CD4-positive, alpha-beta memory T cell (primary cell): ENCODE data around the gene RAPGEF2. TPM values are rescaled to one million over a fixed set of nuclear protein-coding genes. Genes with fewer than 3 reads are reported as not detected.

ENCODE experiments used
- CTCF ChIA-PET: fragments of 350-600 bp; sonication (Branson Sonifier 250); formaldehyde crosslinking; loops from one replicate; lab custom pipeline; 2021; ENCODE audit warnings: inconsistent platforms; ENCODE audit not compliant: partially characterized antibody; lab: Charles Lee
- POLR2A ChIA-PET: fragments of 350-600 bp; sonication (Branson Sonifier 250); formaldehyde crosslinking; loops from one replicate; lab custom pipeline; 2021; ENCODE audit not compliant: partially characterized antibody; lab: Charles Lee
- DNase-seq, 5 donors: peaks; one replicate each; pipeline versions ENCODE4 v3.0.0 to v3.0.0-alpha.2; 2020 to 2022; ENCODE audit warnings: mixed read lengths in 1 of 5
- H3K27ac ChIP-seq: one replicate; pipeline ENCODE4 v1.7.0; 2013; ENCODE audit warnings: low read depth, low read length
- H3K27me3 ChIP-seq: 2 replicates; pipeline ENCODE4 v1.7.0; 2013; ENCODE audit warnings: mild to moderate bottlenecking, low read length, moderate library complexity; ENCODE audit not compliant: insufficient read depth
- H3K36me3 ChIP-seq: 2 replicates; pipeline ENCODE4 v1.7.0; 2013; ENCODE audit warnings: mild to moderate bottlenecking, low read length, moderate library complexity; ENCODE audit not compliant: insufficient read depth
- H3K4me1 ChIP-seq: 2 replicates; pipeline ENCODE4 v1.7.0; 2013; ENCODE audit warnings: mild to moderate bottlenecking, low read length, moderate library complexity; ENCODE audit not compliant: insufficient read depth
- H3K4me3 ChIP-seq, 2 donors: one replicate each; pipeline ENCODE4 v1.7.0; 2013; ENCODE audit warnings: low read length in 2 of 2, mild to moderate bottlenecking in 1 of 2
- H3K9me3 ChIP-seq, 2 donors: one replicate each; pipeline ENCODE4 v1.7.0; 2013; ENCODE audit warnings: low read length in 2 of 2, control low read depth in 1 of 2; ENCODE audit not compliant: control insufficient read depth in 1 of 2
- H3K27ac Mint-ChIP-seq, 7 donors: one replicate each; pipeline ENCODE4 v1.8.0; 2020 to 2021; ENCODE audit warnings: mixed read lengths in 7 of 7, mild to moderate bottlenecking in 6 of 7, inconsistent platforms in 3 of 7, moderate library complexity in 3 of 7
- H3K27me3 Mint-ChIP-seq, 2 donors: one replicate each; pipeline ENCODE4 v1.8.0; 2020 to 2021; ENCODE audit warnings: mixed read lengths in 2 of 2
- H3K36me3 Mint-ChIP-seq, 2 donors: one replicate each; pipeline ENCODE4 v1.8.0; 2020 to 2021; ENCODE audit warnings: mixed read lengths in 2 of 2, inconsistent platforms in 1 of 2, mild to moderate bottlenecking in 1 of 2
- H3K4me1 Mint-ChIP-seq, 4 donors: one replicate each; pipeline ENCODE4 v1.8.0; 2020 to 2021; ENCODE audit warnings: mixed read lengths in 4 of 4, mild to moderate bottlenecking in 1 of 4
- H3K4me3 Mint-ChIP-seq, 8 donors: one replicate each; pipeline ENCODE4 v1.8.0; 2020 to 2021; ENCODE audit warnings: mixed read lengths in 8 of 8, mild to moderate bottlenecking in 7 of 8, moderate library complexity in 6 of 8, inconsistent platforms in 3 of 8
- H3K9me3 Mint-ChIP-seq, 8 donors: one replicate each; pipeline ENCODE4 v1.8.0; 2020 to 2021; ENCODE audit warnings: mixed read lengths in 8 of 8, mild to moderate bottlenecking in 5 of 8, inconsistent platforms in 3 of 8, moderate library complexity in 1 of 8
- intact Hi-C: fragments of 100-400 bp; cut with micrococcal nuclease; formaldehyde crosslinking; loops from one replicate; pipeline ENCODE4 v1.15.1; 2023
- polyA plus RNA-seq, 2 donors: library from polyadenylated mRNA; unstranded; fragments of 300-500 nt; fragmentation: Illumina TruSeq; gene quantifications; one replicate each; pipeline ENCODE4 v1.2.3, GENCODE V29; 2021
- total RNA-seq, 2 experiments: library from RNA; stranded (reverse); gene quantifications; one replicate each; pipeline ENCODE4 v1.2.3, GENCODE V29; 2021

The RAPGEF2 gene
- total and polyA plus RNA-seq, 4 experiments from 2014 or later = 0.69 to 27.9 (median 12.1) TPM

GRCh38 chr4:159264057-159264456 is 161.2 kb downstream of the RAPGEF2 start:
- Mint-ChIP-seq H3K36me3 (peaks cover 4 to 6% of the 10 kb centered on the region in 2 donors), H3K27ac (no peak overlapping the region), H3K4me3 (no peak overlapping the region), H3K27me3 (no peaks in the 10 kb centered on the region), H3K4me1 (peaks cover 0 to 9% (median under 1%) of the 10 kb centered on the region in 4 donors), H3K9me3 (no peaks in the 10 kb centered on the region)
- H3K9me3 ChIP-seq = no peaks in the 10 kb centered on the region
- no peak for DNase-seq
- no peak overlapping the region for H3K4me3 ChIP-seq
- no peak overlapping the region for H3K27ac ChIP-seq
- H3K4me1 ChIP-seq = no peaks in the 10 kb centered on the region
- POLR2A ChIA-PET = no interaction called here
- CTCF ChIA-PET = no interaction called here
- no peaks in the 10 kb centered on the region for H3K27me3 ChIP-seq
- H3K36me3 ChIP-seq = no peaks in the 10 kb centered on the region
- intact Hi-C loops = no loop called here

GRCh38 chr4:159266981-159267868 is 164.3 kb downstream of the RAPGEF2 start:
- Histone ChIP-seq H3K9me3 (no peaks in the 10 kb centered on the region), H3K4me3 (no peak overlapping the region), H3K27ac (no peak overlapping the region), H3K36me3 (no peaks in the 10 kb centered on the region), H3K27me3 (no peaks in the 10 kb centered on the region), H3K4me1 (no peaks in the 10 kb centered on the region)
- DNase-seq = no peak
- Mint-ChIP-seq H3K4me1 (peaks cover 4 to 14% (median 8%) of the 10 kb centered on the region in 4 donors), H3K9me3 (no peaks in the 10 kb centered on the region), H3K27me3 (no peaks in the 10 kb centered on the region), H3K4me3 (no peak overlapping the region), H3K27ac (no peak overlapping the region), H3K36me3 (peaks cover 4 to 6% of the 10 kb centered on the region in 2 donors)
- ChIA-PET POLR2A (no interaction called here), CTCF (no interaction called here)
- intact Hi-C loops = no loop called here

GRCh38 chr4:159267869-159268285 is 165.0 kb downstream of the RAPGEF2 start:
- H3K27me3 Mint-ChIP-seq = no peaks in the 10 kb centered on the region
- Histone ChIP-seq H3K27me3 (no peaks in the 10 kb centered on the region), H3K9me3 (no peaks in the 10 kb centered on the region), H3K27ac (no peak overlapping the region), H3K4me3 (no peak overlapping the region), H3K4me1 (no peaks in the 10 kb centered on the region), H3K36me3 (no peaks in the 10 kb centered on the region)
- no peak overlapping the region for H3K4me3 Mint-ChIP-seq
- H3K27ac Mint-ChIP-seq = no peak overlapping the region
- intact Hi-C loops = no loop called here
- H3K36me3 Mint-ChIP-seq = peaks cover 4 to 6% of the 10 kb centered on the region in 2 donors
- peaks cover 0 to 1% (median 0%) of the 10 kb centered on the region in 8 donors for H3K9me3 Mint-ChIP-seq
- CTCF ChIA-PET = no interaction called here
- no peak for DNase-seq
- POLR2A ChIA-PET = no interaction called here
- peaks cover 10 to 21% (median 14%) of the 10 kb centered on the region in 4 donors for H3K4me1 Mint-ChIP-seq

GRCh38 chr4:159268607-159269006 is 165.7 kb downstream of the RAPGEF2 start:
- intact Hi-C loops = no loop called here
- peaks cover 0 to 1% (median 0%) of the 10 kb centered on the region in 8 donors for H3K9me3 Mint-ChIP-seq

GRCh38 chr4:159269116-159269515 is 166.2 kb downstream of the RAPGEF2 start:
- Mint-ChIP-seq H3K4me3 (no peak overlapping the region), H3K27me3 (no peaks in the 10 kb centered on the region), H3K27ac (no peak overlapping the region), H3K36me3 (peaks cover 4 to 6% of the 10 kb centered on the region in 2 donors), H3K4me1 (peaks cover 10 to 23% (median 17%) of the 10 kb centered on the region in 4 donors), H3K9me3 (peaks cover 0 to 1% (median 0%) of the 10 kb centered on the region in 8 donors)
- Histone ChIP-seq H3K9me3 (no peaks in the 10 kb centered on the region), H3K27me3 (no peaks in the 10 kb centered on the region), H3K27ac (no peak overlapping the region), H3K4me1 (no peaks in the 10 kb centered on the region), H3K36me3 (no peaks in the 10 kb centered on the region), H3K4me3 (no peak overlapping the region)
- ChIA-PET POLR2A (no interaction called here), CTCF (no interaction called here)
- no peak for DNase-seq
- intact Hi-C loops = no loop called here

More at GRCh38 chr4:159268607-159269006, 165.7 kb downstream of the RAPGEF2 start:
- H3K36me3 ChIP-seq = no peaks in the 10 kb centered on the region
- no peaks in the 10 kb centered on the region for H3K27me3 ChIP-seq
- H3K4me1 Mint-ChIP-seq = peaks cover 10 to 23% (median 17%) of the 10 kb centered on the region in 4 donors
- POLR2A ChIA-PET = no interaction called here
- no peaks in the 10 kb centered on the region for H3K27me3 Mint-ChIP-seq
- H3K4me1 ChIP-seq = no peaks in the 10 kb centered on the region
- CTCF ChIA-PET = no interaction called here
- no peak for DNase-seq
- no peaks in the 10 kb centered on the region for H3K9me3 ChIP-seq
- H3K36me3 Mint-ChIP-seq = peaks cover 4 to 6% of the 10 kb centered on the region in 2 donors
- no peak overlapping the region for H3K4me3 Mint-ChIP-seq
- no peak overlapping the region for H3K27ac ChIP-seq
- no peak overlapping the region for H3K27ac Mint-ChIP-seq
- no peak overlapping the region for H3K4me3 ChIP-seq

- DNase-seq = no peak
- Mint-ChIP-seq H3K4me1 (peaks cover 10 to 23% (median 17%) of the 10 kb centered on the region in 4 donors), H3K9me3 (peaks cover 0 to 1% (median 0%) of the 10 kb centered on the region in 8 donors), H3K27ac (no peak overlapping the region), H3K36me3 (peaks cover 4 to 6% of the 10 kb centered on the region in 2 donors), H3K4me3 (no peak overlapping the region), H3K27me3 (no peaks in the 10 kb centered on the region)
- ChIA-PET CTCF (no interaction called here), POLR2A (no interaction called here)
- Histone ChIP-seq H3K27me3 (no peaks in the 10 kb centered on the region), H3K9me3 (no peaks in the 10 kb centered on the region), H3K4me1 (no peaks in the 10 kb centered on the region), H3K36me3 (no peaks in the 10 kb centered on the region), H3K27ac (no peak overlapping the region), H3K4me3 (no peak overlapping the region)
- intact Hi-C loops = no loop called here
Measured at GRCh38 chr4:159269956-159270355, 167.1 kb downstream of the RAPGEF2 start.

- H3K27ac Mint-ChIP-seq = peak overlapping the region in 1 of 7 donors; percentile 6
- intact Hi-C loops = no loop called here
- no peaks in the 10 kb centered on the region for H3K36me3 Mint-ChIP-seq
- H3K4me1 Mint-ChIP-seq = peaks cover 10 to 17% (median 15%) of the 10 kb centered on the region in 4 donors
- no peaks in the 10 kb centered on the region for H3K27me3 ChIP-seq
- ChIA-PET POLR2A (no interaction called here), CTCF (no interaction called here)
- no peak for DNase-seq
- no peaks in the 10 kb centered on the region for H3K27me3 Mint-ChIP-seq
- H3K4me1 ChIP-seq = no peaks in the 10 kb centered on the region
- no peak overlapping the region for H3K27ac ChIP-seq
- H3K4me3 ChIP-seq = no peak overlapping the region
- H3K36me3 ChIP-seq = no peaks in the 10 kb centered on the region
- H3K9me3 Mint-ChIP-seq = peaks cover 0 to 1% (median 0%) of the 10 kb centered on the region in 8 donors
- H3K9me3 ChIP-seq = no peaks in the 10 kb centered on the region
- no peak overlapping the region for H3K4me3 Mint-ChIP-seq
Measured at GRCh38 chr4:159271856-159272255, 169.0 kb downstream of the RAPGEF2 start.
